GM19351 (cell line): ENCODE data around the gene COL1A1.

ENCODE experiments used
- ATAC-seq: cut with Tn5 transposase; IDR thresholded peaks from one replicate; pipeline ENCODE4 v1.9.1; 2021; ENCODE audit warnings: mild to moderate bottlenecking, moderate library complexity; ENCODE audit not compliant: unreplicated experiment

Gene COL1A1

DNA sequence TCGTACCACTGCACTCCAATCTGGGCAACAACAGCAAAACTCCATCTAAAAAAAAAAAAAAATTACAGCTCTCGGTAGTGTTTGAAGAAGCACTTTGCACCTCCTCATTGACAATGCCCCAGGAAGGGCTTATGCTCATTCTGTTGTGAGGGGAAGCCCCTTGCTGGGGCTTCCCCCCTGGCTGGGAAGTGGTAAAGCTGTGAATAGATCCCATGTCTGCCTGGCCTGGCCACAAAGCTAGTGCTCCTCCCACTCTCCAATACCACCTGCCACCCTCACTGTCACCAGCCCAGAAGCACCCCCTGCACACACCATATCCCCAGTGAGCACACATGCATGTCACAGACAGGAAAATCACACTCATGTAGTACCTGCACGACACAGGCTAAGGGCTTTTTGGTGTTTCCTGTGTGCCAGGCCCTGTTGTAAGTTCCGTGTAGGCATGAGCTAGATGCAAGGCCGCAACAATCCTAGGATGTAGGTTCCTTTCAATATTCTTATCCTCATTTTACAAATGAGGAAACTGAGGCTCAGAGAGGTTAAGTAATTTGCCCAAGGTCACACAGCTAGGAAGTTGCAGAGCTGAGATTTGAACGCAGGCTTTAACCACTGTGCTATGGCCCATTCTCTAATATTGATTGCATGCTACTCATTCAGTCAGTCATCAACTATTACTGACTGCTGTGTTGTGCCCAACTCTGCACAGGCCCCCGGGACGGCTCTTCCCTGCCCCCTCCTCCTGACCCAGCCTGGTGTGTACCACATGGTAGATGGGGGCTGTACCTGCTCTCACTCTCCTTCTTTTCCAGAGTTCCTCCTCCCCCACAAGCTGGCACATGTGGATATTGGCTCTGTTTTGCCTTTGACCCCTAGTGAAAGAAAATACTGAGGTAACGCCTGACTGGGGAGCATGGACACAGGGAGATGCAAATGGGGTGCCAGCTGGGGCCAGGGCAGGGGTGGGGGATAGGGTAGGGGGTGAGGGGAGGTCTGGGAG lies 11.9 kb upstream of the COL1A1 start:
- ATAC-seq = peak; percentile 93

DNA sequence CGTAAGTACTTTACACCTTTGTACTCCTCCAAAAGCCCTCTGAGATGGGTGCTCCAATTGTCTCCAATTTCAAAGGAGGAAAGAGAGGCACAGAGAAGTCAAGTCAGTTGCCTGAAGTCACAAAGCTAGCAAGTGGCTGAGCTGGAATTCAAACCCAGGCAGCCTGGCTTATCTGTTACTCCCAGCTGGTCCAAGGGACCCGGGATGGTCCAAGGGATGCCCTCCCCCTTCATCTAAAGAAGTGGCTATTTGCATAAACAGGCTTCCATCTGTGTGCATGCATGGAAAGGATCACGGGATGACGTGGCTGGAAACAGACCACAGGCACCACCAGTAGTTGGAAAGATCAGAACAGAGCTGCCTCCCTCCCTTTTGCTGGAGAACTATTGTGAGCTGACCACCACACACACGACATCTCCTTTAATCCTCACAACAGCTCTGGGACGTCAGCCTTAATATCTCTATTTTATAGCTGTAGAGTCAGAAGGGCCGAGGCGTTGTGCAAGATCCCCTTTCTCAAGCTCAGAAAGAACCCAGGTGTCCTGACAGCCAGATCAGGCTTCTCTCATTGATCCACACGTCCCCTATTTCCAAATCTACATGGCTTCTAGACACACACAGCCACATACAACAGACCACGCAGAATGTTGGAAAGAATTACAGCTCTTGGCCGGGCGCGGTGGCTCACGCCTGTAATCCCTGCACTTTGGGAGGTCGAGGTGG lies 10.9 kb upstream of the COL1A1 start:
- no peak for ATAC-seq

GRCh38 chr17:50211249-50212120 lies 10.1 kb upstream of the COL1A1 start:
- no peak for ATAC-seq

DNA sequence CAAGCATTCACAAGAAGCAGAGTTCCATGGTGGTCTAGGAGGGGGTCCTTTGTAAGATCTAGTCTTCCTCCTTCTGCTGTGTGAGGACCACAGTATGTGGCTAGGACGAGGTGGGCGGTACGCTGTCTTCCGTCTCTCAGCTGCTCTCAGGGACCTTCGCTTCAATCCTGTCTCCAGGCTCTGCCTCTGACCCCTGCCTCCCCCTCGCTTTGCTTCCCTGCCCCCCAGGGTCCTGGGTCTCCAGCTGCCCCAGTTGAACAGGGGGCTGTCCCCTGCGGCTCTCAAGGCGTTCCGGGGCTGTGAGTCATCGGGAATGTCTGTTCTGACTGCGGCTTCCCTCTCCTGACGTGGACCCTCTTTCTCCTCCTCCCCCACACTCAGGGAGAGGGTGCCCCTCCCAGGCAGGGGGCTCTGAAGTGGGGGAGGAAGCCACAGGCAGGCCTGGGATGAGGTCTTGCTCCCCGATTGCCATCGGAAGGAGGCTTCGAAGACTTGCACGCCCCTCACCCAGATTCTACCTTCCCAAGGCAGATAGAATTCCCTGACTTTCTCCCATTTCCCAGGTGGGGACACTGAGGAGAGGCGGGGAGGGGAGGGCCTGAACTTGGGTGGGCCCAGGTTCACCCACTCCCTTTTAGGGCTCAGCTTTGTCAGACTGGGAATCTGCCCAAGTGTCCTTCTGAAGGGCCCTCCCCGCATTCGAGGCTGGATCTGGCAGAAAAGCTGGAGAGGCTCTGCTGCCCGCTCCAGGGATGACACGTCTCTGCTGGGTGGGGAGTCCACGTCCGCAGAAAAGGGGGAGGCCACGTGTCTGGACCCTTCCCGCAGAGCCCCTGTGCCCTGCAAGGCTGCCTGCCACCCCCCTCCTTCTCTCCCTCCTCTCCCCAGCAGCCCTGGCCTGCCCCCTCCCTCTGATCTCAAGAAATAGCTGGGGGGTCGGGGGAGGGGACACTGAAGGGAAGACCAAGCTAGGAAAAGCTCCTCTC lies 9.1 kb upstream of the COL1A1 start:
- no peak for ATAC-seq

DNA sequence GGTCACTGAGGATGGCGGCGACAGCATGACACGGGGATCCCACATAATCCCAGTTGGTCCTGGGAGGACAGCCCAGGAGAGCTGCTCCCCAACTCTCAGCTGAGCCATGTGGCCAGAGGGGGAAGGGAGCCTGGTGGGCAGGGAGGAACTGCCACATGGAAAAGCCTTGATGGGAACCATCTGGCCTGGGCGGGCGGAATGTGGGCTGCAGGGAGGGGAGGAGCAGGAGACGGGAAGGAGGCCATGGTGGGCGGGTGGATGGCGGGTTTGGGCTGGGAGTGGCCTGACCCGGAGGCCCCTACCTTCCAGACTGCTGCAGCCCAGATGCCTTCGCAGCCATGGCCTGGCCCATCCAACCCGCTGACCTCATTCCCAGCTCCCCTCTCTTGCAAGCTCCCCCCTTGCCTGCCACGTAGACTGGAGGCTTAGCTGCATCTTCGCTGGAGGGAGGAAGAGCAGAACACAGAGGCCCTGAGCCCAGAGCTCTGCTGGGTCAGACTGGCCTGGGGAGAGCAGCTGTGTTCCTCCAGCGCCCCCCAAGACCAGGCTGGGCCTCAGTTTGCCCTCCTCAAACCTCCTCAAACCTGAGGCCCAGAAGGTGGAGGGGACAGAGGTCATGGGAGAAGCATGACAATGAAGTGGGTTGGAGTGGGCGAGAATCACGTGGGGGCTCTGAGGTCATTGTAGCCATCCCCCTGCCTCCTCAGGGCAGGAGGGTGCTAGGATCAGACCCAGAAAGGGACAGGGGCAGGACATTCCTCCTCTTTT lies 8.2 kb upstream of the COL1A1 start:
- ATAC-seq = no peak

GRCh38 chr17:50209133-50209471 lies 7.7 kb upstream of the COL1A1 start:
- no peak for ATAC-seq

DNA sequence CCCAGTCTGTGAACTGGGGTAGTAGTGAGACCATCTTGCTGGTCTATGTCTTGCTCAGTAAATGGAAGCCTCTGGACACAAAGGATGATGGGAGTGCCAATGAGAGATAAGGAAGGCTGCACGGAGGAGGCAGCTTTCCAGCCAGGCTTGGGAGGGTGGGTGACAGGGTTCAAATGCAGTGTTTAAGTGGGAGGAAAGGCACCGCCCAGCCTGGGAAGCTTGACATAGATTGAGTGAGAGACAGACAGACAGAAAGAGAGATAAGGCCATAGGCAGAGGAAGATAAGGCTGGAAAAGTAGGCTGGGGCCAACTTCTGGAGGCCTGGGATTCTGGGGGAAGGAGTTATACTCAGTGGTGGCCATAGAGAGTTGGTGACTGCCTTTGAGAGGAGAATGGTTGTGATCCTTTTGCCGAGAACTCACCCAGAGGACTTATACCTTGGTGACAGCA lies 7.2 kb upstream of the COL1A1 start:
- ATAC-seq = no peak

DNA sequence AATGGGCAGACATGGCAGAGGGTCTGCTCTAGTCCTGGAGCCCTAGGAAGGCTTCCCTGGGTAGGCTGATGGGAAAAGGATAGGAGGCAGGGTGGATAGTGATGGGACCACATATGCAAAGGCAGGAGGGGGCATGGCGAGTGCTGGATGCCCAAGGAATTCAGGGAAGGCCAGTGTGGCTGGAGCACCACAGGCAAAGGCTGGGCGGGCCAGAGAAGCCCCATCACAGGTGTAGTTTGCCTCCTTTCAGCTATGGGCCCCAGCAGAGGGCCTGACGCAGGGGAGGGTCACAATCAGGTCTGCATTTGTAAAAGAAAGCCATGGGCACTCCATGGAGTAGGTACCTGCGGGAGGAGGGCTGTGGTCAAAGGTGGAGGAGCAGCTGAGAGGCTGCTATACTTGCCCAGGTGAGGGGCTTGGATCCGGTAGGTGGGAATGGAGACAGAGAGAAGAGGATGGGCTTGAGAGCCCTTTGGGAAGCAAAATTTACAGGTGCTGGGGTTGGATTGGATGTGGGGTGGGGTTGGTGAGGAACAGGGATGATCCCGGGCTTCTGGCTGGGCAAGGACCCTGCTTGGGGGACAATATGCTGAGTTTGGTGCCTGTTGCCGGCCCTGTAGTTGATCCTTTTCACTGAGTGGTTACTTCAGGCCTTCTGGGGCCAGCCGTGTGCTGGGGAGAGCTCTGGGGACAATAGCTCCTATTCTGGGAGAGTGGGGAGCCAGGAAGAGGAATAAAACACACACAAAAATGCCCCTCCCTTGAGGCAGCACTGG lies 6.5 kb upstream of the COL1A1 start:
- no peak for ATAC-seq

DNA sequence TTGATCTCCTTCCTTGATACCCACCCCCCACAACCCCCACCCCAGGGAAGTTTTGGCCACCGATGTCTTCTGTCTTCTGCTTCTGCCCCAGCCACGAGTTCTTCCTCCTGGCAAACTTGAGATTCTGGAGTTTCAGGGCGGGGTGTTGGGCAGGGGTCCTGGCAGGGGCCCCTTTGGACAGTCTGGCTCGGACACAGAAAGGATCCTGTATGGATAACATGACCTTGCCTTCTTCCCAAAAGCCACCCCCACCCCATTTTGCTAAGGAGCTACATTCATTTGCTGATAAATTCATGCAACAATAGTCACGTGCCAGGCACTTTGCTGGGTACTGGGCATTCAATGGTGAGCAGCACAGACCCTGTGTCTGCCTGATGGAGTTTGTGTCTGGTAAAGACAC lies 5.9 kb upstream of the COL1A1 start:
- ATAC-seq = no peak

- ATAC-seq = no peak
Measured at GRCh38 chr17:50206604-50207293, 5.3 kb upstream of the COL1A1 start.

GRCh38 chr17:50205963-50206505 lies 4.6 kb upstream of the COL1A1 start:
- ATAC-seq = no peak

DNA sequence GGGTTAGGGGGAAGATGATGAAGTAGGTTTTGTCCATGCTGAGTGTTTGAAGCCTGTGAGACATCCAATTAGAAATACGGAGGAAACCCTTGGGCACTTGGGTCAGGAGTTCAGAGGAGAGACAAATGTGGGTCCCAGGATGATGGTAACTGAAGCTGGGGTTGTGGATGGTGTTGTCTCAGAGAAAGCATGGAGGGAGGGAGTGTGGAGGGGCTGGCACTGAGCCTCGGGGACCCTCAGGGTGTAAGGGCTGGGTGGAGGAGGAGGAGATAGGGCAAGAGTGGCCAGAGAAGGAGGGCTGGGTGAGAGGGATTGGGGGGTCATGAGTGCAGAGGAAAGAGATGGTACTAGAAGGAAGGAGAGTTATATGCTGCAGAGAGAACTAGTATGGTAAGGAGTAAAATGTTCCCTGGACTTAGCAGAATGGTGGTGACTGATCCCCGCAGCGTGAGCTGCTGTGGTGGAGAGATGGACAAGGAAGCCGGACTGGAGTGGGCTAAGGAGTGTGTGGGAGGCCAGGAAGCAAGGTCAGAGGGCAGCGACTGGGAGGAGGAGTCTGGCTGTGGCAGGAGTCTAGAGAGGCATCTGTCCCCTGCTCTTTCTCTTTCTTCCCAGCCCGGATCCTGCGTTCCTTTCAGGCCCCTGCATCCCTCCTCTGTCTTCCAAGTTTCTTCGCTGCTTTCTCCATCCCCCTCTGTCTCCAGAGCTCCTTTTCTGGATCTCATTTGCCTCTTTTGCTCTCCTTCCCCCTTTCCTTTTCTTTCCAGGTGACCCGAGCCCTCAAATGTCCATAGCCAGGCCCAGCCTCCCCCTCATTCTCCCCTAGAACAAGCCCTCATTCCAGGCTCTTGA lies 3.9 kb upstream of the COL1A1 start:
- no peak for ATAC-seq

DNA sequence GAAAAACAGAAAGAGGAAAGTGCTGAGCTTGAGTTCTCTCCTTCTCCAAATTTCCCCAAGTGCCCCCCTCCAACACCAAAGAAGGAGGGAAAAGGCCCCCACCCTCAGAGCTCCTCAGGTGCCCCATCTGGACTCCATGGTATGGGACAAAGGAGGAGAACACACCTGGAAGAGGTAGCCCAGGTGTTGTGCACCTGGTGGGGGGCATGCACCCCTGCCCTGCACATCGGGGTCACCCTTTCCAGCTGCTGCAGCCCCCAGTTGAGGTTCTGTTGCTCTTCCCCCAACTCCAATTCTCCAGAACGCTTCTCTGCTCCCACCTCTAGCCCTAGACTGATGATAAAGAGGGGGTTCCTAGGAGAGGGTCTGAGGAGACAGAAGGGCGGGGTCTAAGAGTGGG lies 3.0 kb upstream of the COL1A1 start:
- no peak for ATAC-seq

- ATAC-seq = no peak
Measured at GRCh38 chr17:50203604-50204345, 2.3 kb upstream of the COL1A1 start.

- ATAC-seq = no peak
Measured at GRCh38 chr17:50203086-50203485, 1.7 kb upstream of the COL1A1 start.
